ENCODE data around the gene TP63. TPM values are rescaled to one million over a fixed set of nuclear protein-coding genes. Genes with fewer than 3 reads are reported as not detected.

Gene TP63
- total RNA-seq, 3 donors from 2014 or later (not counting 1 experiment from before 2014, with no cell fraction given) = 0.30 TPM; not detected in 2

- Mint-ChIP-seq H3K27me3 (ENCODE audit: low read depth in 2 of 2) (no peaks in the 10 kb centered on the region), H3K4me3 (no peak overlapping the region), H3K4me1 (no peaks in the 10 kb centered on the region), H3K36me3 (no peaks in the 10 kb centered on the region), H3K27ac (no peak overlapping the region), H3K9me3 (peaks cover 2 to 3% of the 10 kb centered on the region in 2 donors)
- WGBS (ENCODE audit: insufficient coverage) = 96% methylated on average over 5 of the region's 5 CpGs
- H3K9me3 ChIP-seq (ENCODE audit: control insufficient read depth, insufficient read depth, low read length) = no peaks in the 10 kb centered on the region
- no peak overlapping the region for H3K4me3 ChIP-seq (ENCODE audit: low read length)
- H3K27ac ChIP-seq (ENCODE audit: low read length) = no peak overlapping the region
- TF ChIP-seq, protein P1, sequence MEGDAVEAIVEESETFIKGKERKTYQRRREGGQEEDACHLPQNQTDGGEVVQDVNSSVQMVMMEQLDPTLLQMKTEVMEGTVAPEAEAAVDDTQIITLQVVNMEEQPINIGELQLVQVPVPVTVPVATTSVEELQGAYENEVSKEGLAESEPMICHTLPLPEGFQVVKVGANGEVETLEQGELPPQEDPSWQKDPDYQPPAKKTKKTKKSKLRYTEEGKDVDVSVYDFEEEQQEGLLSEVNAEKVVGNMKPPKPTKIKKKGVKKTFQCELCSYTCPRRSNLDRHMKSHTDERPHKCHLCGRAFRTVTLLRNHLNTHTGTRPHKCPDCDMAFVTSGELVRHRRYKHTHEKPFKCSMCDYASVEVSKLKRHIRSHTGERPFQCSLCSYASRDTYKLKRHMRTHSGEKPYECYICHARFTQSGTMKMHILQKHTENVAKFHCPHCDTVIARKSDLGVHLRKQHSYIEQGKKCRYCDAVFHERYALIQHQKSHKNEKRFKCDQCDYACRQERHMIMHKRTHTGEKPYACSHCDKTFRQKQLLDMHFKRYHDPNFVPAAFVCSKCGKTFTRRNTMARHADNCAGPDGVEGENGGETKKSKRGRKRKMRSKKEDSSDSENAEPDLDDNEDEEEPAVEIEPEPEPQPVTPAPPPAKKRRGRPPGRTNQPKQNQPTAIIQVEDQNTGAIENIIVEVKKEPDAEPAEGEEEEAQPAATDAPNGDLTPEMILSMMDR (IDR thresholded peaks at IDR 0.05) = no peak
- intact Hi-C loops (cut with micrococcal nuclease) = no loop called here
- H3K4me1 ChIP-seq (ENCODE audit: control insufficient read depth, insufficient read depth, low read length) = no peaks in the 10 kb centered on the region
- H3K27me3 ChIP-seq (ENCODE audit: control insufficient read depth, insufficient read depth, low read length) = no peaks in the 10 kb centered on the region
- H3K36me3 ChIP-seq (ENCODE audit: control insufficient read depth, insufficient read depth, low read length) = no peaks in the 10 kb centered on the region
- DNase-seq (no peak), ATAC-seq (no peak)
Measured at GRCh38 chr3:189636048-189636447, 4.9 kb downstream of the TP63 start.

GRCh38 chr3:189637750-189638149 lies 6.6 kb downstream of the TP63 start:
- no peaks in the 10 kb centered on the region for H3K36me3 Mint-ChIP-seq
- ATAC-seq = no peak
- no peaks in the 10 kb centered on the region for H3K36me3 ChIP-seq (ENCODE audit: control insufficient read depth, insufficient read depth, low read length)
- no peak overlapping the region for H3K27ac ChIP-seq (ENCODE audit: low read length)
- peaks cover 2 to 3% of the 10 kb centered on the region in 2 donors for H3K9me3 Mint-ChIP-seq
- no peaks in the 10 kb centered on the region for H3K27me3 ChIP-seq (ENCODE audit: control insufficient read depth, insufficient read depth, low read length)
- H3K27me3 Mint-ChIP-seq (ENCODE audit: low read depth in 2 of 2) = no peaks in the 10 kb centered on the region
- no peaks in the 10 kb centered on the region for H3K4me1 Mint-ChIP-seq
- no peaks in the 10 kb centered on the region for H3K4me1 ChIP-seq (ENCODE audit: control insufficient read depth, insufficient read depth, low read length)
- no peak overlapping the region for H3K27ac Mint-ChIP-seq
- intact Hi-C loops (cut with micrococcal nuclease) = no loop called here
- no peaks in the 10 kb centered on the region for H3K9me3 ChIP-seq (ENCODE audit: control insufficient read depth, insufficient read depth, low read length)
- TF ChIP-seq, protein P1 (IDR thresholded peaks at IDR 0.05) = no peak
- DNase-seq = no peak
- WGBS (ENCODE audit: insufficient coverage) = 95% methylated on average over 4 of the region's 4 CpGs
- H3K4me3 Mint-ChIP-seq = no peak overlapping the region
- H3K4me3 ChIP-seq (ENCODE audit: low read length) = no peak overlapping the region

DNA sequence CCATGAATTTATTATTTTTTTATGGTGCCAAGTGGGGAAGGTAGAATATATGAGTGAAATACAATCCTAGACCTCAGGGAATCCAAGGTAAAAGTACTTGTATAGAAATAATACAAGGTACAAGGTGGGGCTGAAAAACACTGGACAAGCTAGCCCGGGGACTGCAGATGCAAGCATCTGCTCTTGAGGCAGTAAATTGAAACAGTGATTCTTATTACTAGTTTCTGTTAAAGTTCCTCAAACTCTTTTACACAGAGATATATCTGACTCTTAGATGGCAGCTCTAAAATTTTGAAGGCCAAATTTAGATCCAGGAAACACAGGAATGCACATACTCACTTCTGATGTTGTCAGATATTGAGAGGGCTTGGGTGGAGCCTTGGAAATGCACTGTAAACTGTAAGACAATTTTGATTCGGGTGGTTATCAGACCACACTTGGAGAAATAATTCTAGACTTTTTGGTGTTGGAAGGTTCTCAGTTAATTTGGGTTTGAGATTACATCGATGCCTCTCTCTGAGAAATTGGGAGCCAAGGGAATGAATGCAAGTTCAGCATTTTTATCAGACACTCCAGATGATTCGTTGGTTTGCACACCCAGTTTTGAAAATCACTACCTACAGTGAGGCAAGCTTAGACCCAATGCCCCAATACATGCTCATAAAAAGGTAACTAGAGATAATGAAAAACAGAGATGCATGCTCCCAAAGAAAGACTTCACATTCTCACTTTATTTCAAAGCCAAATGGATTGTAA lies 7.3 kb downstream of the TP63 start:
- no peak overlapping the region for H3K4me3 ChIP-seq (ENCODE audit: low read length)
- ATAC-seq = no peak
- intact Hi-C loops (cut with micrococcal nuclease) = no loop called here
- H3K4me1 Mint-ChIP-seq = no peaks in the 10 kb centered on the region
- WGBS (ENCODE audit: insufficient coverage) = 83% methylated on average over 3 of the region's 4 CpGs
- no peaks in the 10 kb centered on the region for H3K27me3 ChIP-seq (ENCODE audit: control insufficient read depth, insufficient read depth, low read length)
- no peaks in the 10 kb centered on the region for H3K27me3 Mint-ChIP-seq (ENCODE audit: low read depth in 2 of 2)
- no peaks in the 10 kb centered on the region for H3K36me3 Mint-ChIP-seq
- no peaks in the 10 kb centered on the region for H3K9me3 ChIP-seq (ENCODE audit: control insufficient read depth, insufficient read depth, low read length)
- peaks cover 2 to 3% of the 10 kb centered on the region in 2 donors for H3K9me3 Mint-ChIP-seq
- H3K36me3 ChIP-seq (ENCODE audit: control insufficient read depth, insufficient read depth, low read length) = no peaks in the 10 kb centered on the region
- no peak overlapping the region for H3K4me3 Mint-ChIP-seq
- TF ChIP-seq, protein P1 (IDR thresholded peaks at IDR 0.05) = no peak
- no peaks in the 10 kb centered on the region for H3K4me1 ChIP-seq (ENCODE audit: control insufficient read depth, insufficient read depth, low read length)
- DNase-seq = no peak
- H3K27ac ChIP-seq (ENCODE audit: low read length) = no peak overlapping the region
- H3K27ac Mint-ChIP-seq = no peak overlapping the region

DNA sequence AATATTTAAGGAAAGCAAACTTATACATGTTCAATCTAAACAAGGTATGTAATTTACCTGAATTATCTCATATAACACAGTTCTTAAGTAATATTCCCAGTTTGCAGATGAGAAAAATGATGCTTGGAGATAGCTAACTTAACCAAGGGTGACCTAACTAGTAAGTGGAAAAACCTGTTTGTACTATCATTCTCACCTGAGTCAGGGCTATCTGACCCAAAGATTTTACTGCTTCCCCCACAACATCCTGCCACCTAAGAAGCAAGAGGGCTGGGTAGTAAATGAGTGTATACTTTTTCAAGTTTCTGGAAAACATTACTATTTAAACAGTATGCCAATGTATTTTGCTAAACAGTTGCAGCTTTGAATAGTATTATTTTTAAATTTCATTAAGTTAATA lies 10.6 kb downstream of the TP63 start:
- H3K27ac Mint-ChIP-seq = no peak overlapping the region
- no peaks in the 10 kb centered on the region for H3K27me3 Mint-ChIP-seq (ENCODE audit: low read depth in 2 of 2)
- Histone ChIP-seq H3K9me3 (ENCODE audit: control insufficient read depth, insufficient read depth, low read length) (no peaks in the 10 kb centered on the region), H3K4me3 (ENCODE audit: low read length) (no peak overlapping the region), H3K27ac (ENCODE audit: low read length) (no peak overlapping the region), H3K4me1 (ENCODE audit: control insufficient read depth, insufficient read depth, low read length) (no peaks in the 10 kb centered on the region), H3K27me3 (ENCODE audit: control insufficient read depth, insufficient read depth, low read length) (no peaks in the 10 kb centered on the region), H3K36me3 (ENCODE audit: control insufficient read depth, insufficient read depth, low read length) (no peaks in the 10 kb centered on the region)
- H3K4me1 Mint-ChIP-seq = no peaks in the 10 kb centered on the region
- ATAC-seq = no peak
- DNase-seq = no peak
- intact Hi-C loops (cut with micrococcal nuclease) = no loop called here
- no peak overlapping the region for H3K4me3 Mint-ChIP-seq
- peaks cover 3 to 8% of the 10 kb centered on the region in 2 donors for H3K9me3 Mint-ChIP-seq
- H3K36me3 Mint-ChIP-seq = no peaks in the 10 kb centered on the region
- TF ChIP-seq, protein P1 (IDR thresholded peaks at IDR 0.05) = no peak

Measured in natural killer cell (primary cell).